Left renal cortex interstitium (tissue), 4 donors: ENCODE data around the gene NLE1. TPM values are rescaled to one million over a fixed set of nuclear protein-coding genes. Genes with fewer than 3 reads are reported as not detected.
"Not testable (repeated sequence)": the region's sequence is repeated elsewhere in the genome, so short reads cannot be mapped to it uniquely, and the experiment has no call there.

Experiments
- DNase-seq, 4 donors: peaks; one replicate each; pipeline ENCODE4 v3.0.0-alpha.2; 2013; ENCODE audit warnings: low read depth in 4 of 4, low spot score in 2 of 4, missing footprints in 1 of 4
- polyA plus RNA-seq, 4 donors: library from polyadenylated mRNA; unstranded; fragments of 120-200 nt; gene quantifications; one replicate each; pipeline ENCODE4 v1.2.1, GENCODE V29; 2013; ENCODE audit not compliant: insufficient read length in 4 of 4

The NLE1 gene
- polyA plus RNA-seq, 4 donors, result 16.7 to 22.8 (median 17.8) TPM

DNA sequence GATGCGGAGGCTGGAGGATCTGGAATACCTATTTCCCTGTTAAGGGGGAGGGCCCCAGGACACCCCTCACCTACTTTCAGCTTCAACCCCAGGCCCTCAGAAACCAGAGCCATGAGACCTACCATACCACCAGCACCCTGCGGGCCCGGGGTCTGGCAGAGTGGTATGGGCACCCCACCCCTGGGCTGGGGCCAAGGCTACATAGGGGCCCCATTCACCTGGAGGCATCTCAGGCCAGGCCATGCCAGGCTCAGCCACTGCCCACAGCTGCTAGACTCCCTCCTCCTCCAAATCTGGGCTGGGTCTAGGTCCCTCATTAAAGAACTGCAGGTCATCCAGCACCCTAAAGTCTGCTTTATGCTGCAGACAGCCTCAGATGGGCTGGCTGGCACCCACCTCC lies 11.7 kb downstream of the NLE1 start:
- DNase-seq, result no peak

DNA sequence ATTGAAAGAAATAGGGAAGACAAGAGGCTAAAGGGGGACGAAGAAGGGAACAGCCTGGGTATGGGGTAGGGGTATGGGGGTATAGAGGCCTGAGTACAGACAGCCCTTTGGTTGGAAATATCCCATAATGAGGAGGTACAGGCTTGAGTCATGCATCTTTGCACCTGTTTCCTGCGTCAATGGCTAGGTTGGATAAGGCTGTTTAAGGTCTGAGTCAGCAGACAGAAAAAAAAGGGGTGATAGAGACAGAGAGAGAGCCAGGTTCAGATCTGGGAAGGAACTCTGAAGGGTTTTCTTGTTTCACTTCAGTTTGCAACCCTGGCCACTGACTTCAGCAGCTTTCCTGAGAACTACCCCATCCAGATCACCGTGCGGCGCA lies 12.1 kb downstream of the NLE1 start:
- DNase-seq, result no peak

DNA sequence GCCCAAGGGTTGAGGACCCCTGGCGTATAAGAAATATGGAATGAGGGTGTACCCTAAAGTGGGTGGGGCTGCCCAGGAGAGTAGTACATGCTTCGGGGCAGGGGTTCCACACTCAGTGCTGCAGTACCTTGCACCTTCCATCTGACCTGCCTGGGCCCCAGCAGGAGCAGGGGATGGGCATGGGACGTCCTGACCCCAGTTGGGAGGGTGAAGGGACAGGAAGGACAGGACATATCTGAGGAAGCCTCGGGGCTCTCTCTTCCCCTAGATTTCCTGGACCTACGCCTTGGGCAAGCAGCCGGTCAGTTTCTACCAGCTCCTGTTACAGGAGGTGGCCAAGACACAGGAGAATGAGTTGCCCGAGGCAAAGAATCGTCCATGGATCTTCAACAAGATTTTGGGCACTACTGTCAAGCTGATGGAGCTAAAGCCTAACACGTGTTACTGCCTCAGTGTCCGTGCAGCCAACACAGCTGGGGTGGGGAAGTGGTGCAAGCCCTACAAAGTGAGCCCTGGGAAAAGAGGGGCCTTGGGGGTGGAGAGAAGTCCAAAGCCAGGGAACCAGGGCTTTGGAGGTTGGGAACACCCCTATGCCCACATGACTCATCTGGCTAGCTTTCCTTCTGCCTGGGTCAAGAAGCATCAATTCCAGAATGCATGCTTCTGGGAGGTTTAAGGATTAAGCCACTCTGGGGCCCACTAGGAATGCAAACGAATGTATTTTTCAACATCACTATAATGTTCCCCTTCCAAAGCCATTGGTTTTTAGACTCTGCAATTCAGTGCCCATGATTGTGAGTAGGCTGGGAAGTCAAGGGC lies 12.7 kb downstream of the NLE1 start:
- no peak for DNase-seq

DNA sequence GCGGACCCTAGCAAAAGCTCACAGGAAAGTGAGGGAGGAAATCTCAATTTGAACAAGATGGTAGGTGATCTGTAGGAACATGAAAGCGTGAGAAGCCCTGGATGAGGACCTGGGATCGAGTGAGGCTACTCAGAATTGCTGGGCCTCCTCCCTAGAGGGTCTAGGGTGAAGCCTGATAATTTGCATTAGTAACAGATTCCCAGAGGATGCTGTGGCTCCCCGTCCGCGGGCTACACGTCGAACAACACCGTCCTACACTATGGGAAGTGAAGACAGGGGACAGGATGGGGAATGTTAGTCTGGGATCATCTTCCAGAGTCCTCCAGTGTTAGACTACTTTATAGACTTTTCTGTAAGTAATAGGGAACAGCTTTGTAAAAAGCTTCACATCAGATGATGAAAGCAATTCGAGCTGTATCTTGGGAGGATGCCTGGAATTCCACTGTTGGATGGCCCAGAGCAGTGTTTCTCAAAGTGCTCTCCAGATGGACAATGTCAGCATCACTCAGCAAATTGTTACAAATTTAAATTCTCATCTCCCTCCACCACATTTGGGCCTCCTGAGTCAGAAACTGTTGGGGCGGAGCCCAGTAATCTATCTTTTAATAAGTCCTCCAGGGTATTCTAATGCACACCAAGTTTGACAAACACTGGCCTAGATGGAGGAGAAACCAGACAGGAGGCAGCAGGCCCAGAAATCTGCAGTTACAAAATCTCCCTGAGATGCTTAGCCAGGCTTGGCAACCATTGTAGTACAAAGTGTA lies 14.2 kb downstream of the NLE1 start:
- DNase-seq, result no peak

DNA sequence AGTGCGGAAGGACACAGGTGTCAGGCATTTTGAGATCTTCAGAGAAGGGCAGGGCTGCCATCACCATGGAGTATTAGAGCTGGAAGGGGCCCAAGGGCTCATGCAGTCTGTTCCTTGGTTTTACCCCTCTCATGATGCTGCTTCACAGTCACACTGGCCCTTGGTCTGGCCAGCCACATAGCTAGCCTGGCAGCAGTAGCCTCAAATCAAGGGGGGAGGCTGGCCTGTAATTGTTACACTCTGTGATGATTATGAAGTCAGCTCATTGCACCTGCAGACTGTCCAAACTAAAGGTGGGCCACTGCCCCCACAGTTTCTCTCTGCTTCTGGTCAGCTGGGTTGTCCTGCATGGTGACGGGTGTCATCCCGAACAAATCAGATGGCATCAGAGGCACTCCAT lies 20.8 kb downstream of the NLE1 start, which contains the start of gene FNDC8:
Gene FNDC8 (plus strand): TSS at position 301 of the 400 bp plus-strand sequence. CDS start 79 bp downstream, at position 380.
- DNase-seq, result no peak

DNA sequence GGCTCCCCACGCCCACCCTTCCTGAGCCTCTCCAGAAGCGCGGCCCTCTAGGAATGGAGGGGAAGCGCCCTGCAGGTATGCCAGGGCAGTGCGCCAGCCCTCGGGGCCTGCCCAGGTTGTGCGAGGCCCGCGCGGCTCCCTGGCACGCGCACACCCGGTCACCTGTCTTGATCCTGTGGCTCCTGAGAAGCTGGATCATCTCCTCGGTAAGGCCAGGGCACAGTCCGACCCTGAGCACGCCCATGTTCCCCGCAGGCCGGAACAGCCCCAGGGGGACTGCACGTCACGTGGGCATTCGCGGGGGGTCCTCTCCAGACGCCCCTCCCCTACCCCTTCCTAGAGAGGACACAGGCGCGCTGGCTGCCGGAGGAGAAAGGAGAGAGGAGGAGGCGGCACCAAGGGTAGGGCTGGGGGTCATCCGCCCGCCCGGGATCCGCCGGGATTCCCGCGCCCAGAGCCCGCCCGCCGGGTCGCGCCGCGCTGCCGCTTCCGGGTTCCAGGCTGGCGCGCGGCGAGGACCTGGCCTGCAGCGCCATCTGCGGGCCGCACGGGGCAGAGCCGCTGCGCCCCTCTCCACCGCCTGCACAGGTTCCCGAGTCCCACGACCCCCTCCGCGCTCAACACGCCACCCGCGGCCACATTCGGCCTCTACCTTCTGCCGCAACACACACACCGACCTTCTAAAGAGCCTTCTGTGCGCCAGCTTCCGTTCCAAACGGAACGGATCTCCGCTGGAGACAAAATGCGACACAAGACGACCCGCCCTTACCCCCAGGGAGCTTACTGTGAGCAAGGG lies 22.5 kb downstream of the NLE1 start, which contains the start of gene RAD51D:
Gene RAD51D (minus strand): TSS at position 491 of the 796 bp plus-strand sequence. CDS start 247 bp downstream, at position 244.
- DNase-seq, result peak; percentile 42 to 50 (median 46)

DNA sequence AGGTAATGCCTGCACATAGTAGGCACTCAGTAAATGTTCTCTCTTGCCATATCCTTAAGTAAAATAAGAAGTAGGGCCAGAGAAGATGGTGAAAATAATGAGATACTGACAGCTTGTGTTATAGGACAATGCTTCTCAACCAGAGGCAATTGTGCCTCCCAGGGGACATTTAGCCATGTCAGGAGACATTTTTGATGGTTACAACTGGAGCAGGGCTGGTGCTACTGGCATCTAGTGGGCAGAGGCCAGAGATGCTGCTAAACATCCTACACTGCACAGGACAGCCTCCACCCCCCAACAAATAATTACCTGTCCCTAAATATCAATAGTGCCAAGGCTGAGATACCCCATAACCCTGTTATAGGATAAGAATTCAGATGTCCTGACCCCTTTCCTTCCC lies 24.1 kb downstream of the NLE1 start:
- no peak for DNase-seq

DNA sequence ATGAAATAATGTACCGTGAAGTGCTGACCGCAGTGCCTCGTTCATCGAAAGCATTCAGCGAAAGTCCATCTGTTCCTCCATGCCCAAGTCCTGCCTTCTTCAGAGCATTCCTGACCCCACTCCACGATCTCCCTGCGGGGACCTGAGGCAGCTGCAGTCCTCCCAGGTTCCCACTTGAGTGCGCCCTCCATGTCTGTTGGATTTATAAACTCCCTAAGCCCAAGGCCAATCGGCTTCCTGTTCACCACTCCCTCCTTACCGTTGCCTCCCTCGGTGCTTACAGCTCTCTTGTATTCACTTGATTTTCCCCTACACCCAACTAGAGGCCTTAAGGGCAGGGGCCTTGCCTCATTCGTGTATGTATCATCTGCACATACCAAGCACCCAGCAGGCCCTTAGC lies 25.3 kb downstream of the NLE1 start:
- no peak for DNase-seq

DNA sequence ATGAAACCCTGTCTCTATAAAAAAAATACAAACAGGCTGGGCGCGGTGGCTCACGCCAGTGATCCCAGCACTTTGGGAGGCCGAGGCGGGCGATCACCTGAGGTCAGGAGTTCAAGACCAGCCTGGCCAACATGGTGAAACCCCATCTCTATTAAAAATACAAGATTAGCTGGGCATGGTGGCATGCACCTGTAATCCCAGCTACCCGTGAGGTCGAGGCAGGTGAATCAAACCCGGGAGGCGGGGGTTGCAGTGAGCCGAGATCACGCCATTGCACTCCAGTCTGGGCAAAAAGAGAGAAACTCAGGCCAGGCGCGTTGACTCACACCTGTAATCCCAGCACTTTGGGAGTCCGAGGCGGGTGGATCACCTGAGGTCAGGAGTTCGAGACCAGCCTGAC lies 31.3 kb downstream of the NLE1 start:
- not testable (repeated sequence) for DNase-seq

DNA sequence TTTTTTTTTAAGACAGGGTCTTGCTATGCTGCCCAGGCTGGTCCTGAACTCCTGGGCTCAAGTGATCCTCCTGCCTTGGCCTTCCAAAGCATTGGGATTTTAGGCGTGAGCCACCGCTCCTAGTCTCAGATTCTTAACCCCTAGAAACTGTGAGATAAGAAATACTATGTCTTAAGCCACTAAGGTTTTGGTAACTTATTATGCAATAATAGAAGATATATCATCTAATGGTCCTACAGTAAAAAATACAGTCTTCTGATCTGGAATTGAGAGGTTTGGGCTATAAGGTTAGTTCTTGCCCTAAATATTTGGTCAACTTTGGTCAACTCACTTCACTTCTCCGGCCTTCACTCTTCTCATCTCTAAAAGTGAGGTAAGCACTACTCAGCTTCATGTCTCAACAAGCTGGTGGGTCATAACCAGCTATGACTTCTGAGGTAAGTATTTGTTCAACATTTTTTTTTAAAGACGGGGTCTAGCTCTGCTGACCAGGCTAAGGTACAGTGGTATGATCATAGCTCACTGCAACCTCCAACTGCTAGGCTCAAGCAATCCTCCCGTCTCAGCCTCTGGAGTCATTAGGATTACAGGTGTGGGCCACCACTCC lies 37.2 kb downstream of the NLE1 start:
- no peak for DNase-seq

DNA sequence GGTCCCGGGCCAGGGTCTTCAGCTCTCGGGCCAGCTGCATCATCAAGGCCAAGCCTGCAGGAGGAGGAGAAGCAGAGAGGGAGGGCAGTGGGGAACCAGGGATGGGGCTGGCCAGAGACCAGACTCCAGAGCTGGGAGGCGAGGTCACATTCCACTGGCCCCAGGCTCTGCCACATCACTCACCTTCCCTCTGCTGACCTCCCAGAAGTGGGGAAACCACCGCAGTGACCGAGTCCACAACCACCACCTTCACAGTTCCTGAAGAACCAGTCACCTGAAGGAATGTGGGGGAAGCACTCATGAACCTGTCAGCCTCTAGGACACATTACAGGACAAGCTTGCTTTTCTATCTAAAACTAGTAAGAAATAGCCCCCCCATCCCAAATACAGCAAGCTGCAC lies 38.8 kb downstream of the NLE1 start:
- no peak for DNase-seq

DNA sequence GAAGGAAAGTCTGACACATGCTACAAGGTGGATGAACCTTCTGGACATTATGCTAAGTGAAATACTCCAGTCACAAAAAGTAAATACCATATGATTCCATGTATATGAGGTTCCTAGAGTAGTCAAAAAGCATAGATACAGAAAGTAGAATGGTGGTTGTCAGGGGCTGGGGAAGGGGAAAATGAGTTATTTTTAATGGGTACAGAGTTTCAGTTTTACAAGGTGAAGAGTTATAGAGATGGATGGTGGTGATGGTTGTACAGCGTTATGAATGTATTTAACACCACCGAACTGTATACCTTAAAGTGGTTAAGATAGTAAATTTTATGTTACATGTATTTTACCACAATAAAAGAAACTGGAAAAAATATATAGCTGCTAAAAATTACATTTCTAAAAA lies 40.4 kb downstream of the NLE1 start:
- no peak for DNase-seq

DNA sequence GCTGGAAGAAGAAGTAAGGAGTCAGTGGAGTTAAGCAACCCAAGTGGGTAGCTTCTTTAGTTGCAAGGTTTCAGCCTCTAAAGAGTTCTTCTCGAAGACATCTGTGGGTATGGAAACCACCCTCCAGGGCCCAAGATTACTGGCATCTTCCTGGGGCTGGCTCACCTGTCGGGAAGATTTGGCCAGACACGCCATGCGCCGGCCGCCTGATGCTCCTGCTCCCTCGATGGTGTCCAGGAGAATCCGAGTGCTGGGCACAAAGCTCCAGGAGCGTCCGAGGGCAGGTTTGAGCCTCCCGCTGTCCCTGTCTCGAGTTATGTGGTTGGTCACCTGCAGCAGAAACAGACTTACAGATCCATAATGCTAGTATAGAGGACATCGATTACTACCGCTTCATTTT lies 41.1 kb downstream of the NLE1 start:
- DNase-seq, result no peak

DNA sequence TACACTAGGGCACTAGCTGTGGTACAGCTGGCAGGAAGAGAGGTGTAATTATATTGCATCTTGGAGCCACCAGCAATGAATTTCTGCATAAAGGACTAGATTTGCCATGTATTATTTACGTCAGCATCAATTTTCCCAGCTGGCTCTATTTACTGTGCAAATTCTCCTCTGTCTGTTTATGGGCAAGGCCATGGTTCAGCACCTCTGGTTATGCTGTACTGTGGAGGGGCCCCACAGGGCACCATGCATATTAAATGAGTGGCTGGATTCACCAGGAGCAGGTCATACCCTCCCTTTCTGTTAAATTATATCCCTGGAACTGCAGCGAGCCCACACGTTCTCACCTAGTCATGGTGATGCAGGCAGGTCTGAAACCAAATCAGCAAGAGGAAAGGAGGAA lies 42.2 kb downstream of the NLE1 start:
- no peak for DNase-seq

DNA sequence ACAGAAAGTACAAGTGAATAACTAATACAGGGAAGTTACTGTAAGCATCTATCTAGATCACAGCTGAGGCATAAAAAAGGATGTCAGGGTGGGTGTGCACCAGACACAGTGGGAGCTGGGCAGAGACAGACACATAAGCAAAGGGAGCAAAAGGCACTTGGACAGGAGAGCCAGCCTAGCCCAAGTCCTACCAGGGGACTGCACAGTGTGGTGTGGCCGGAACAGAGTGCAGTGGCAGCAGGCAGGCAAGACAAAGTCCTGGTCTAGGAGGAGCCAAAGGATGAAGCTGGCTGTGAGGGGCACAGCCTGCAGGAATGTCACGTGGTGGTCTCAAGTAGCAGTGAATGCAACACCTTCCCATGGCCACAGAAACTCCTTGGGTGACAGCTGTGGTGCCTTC lies 44.3 kb downstream of the NLE1 start:
- no peak for DNase-seq

DNA sequence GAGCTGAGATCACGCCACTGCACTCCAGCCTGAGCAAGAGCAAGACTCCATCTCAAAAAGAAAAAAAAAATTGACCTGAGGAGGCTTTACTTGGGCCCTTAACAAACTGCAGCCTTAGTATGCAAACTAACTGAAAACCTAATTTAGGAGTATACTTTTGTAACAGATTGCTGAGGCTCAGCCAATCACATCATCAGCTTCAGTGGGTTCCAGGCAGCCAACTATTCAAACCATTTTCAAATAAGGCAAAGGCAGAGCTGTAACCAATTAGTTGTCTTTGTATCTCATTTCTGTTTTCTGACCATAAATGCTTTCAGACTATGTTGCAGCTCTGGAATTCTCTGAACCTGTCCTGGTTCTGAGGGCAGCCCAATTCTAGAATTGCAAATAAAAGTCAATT lies 46.4 kb downstream of the NLE1 start:
- DNase-seq, result no peak

DNA sequence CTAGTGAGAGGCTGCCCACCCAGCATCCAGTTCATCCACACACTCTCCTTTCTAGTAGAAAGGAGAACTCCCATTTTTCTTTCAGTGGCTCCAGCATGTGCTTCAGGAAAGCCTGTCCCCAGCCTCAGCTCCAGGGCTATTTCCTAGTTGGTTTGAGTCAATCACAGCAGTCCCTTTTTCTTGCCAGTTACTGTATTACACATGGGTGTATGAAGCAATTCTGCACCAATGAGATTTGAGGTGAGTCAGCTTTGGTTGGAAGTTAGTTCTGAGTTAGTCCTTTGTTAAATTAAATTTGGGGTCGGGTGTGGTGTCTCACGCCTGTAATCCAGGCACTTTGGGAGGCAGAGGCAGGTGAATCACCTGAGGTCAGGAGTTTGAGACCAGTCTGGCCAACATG lies 47.2 kb downstream of the NLE1 start:
- DNase-seq, result no peak

DNA sequence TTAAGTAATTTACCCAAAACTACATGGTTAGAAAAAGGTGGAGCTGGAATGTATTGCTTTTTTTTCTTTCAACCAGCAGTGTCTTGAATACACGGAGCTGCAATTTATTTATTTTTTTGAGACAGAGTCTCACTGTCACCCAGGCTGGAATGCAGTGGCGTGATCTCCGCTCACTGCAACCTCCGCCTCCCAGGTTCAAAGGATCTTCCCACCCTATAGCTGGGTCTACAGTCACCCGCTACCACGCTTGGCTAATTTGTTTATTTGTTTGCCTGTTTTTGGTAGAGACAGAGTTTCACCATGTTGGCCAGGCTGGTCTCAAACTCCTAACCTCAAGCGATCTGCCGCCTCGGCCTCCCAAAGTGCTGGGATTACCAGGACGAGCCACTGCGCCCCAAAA lies 51.4 kb downstream of the NLE1 start:
- DNase-seq, result not testable (repeated sequence)

DNA sequence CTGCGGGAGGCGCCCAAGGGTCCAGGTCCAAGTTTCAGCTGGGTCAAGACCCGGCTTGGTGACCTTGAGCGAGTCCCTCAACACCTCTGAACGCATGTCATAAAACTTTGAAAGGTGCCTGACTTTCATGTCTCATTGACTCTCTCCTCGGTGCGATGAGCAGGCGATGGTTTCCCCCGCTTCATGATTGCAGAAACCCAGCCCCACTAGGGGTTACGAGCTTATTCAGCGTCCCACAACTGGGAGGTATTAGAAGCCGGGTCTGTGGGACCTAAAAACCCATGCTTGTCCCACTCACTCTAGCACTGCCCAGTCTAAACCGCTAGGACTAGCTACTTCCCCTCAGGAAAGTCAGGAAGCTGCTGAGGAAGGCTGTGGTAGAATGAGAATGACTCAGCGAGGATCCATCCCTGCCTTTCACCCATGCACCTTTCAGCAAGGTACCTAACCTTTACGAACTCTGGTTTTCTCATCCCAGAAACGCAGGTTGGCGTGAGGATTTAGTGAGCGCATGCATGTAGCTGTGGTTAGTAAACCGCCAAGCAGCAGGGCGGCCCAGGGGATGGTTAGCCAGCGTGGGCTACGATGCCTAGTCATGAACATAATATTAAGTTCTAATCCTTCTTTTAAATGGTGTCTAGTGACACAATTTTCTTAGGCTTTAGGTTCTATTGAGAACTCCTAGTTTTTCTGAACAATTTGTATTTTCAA lies 52.4 kb downstream of the NLE1 start:
- DNase-seq, result no peak
